Endodermal cell (in vitro differentiated cells): Measurements from ENCODE around the gene APMAP. TPM values are rescaled to one million over a fixed set of nuclear protein-coding genes. Genes with fewer than 3 reads are reported as not detected.
A peak's percentile ranks its signal among the peaks of the same experiment; 100 is the strongest.

Source experiments
- DNase-seq: peaks from one replicate; pipeline ENCODE4 v3.0.0-alpha.2; 2017
- H3K27ac ChIP-seq: 2 replicates; pipeline ENCODE4 v1.5.1; 2013; ENCODE audit warnings: mild to moderate bottlenecking, low read depth, low read length, moderate library complexity
- H3K27me3 ChIP-seq: 2 replicates; pipeline ENCODE4 v1.6.1; 2013; ENCODE audit warnings: mild to moderate bottlenecking, low read length, moderate library complexity; ENCODE audit not compliant: insufficient read depth, control insufficient read depth, poor library complexity, severe bottlenecking
- H3K36me3 ChIP-seq: 2 replicates; pipeline ENCODE4 v1.7.0; 2013; ENCODE audit warnings: mild to moderate bottlenecking, low read length, moderate library complexity; ENCODE audit not compliant: control insufficient read depth, insufficient read depth
- H3K4me1 ChIP-seq: one replicate; pipeline ENCODE4 v1.7.0; 2013; ENCODE audit warnings: low read length; ENCODE audit not compliant: control insufficient read depth, insufficient read depth
- H3K4me3 ChIP-seq: 2 replicates; pipeline ENCODE4 v1.5.1; 2013; ENCODE audit warnings: mild to moderate bottlenecking, low read length, moderate library complexity
- H3K9ac ChIP-seq: 2 replicates; pipeline ENCODE4 v1.6.1; 2013; ENCODE audit warnings: mild to moderate bottlenecking, low read length, moderate library complexity; ENCODE audit not compliant: poor library complexity, severe bottlenecking; ENCODE audit errors: extremely low read depth
- H3K9me3 ChIP-seq: 2 replicates; pipeline ENCODE4 v1.6.1; 2013; ENCODE audit warnings: mild to moderate bottlenecking, low read length, moderate library complexity; ENCODE audit not compliant: control insufficient read depth
- H3K27ac Mint-ChIP-seq: 2 replicates; pipeline ENCODE4 v1.8.0; 2020; ENCODE audit warnings: mixed read lengths
- H3K27me3 Mint-ChIP-seq: 2 replicates; pipeline ENCODE4 v1.8.0; 2021; ENCODE audit warnings: mild to moderate bottlenecking, mixed read lengths; ENCODE audit not compliant: insufficient read depth
- H3K36me3 Mint-ChIP-seq: 2 replicates; pipeline ENCODE4 v1.8.0; 2020; ENCODE audit warnings: low read depth, mixed read lengths
- H3K4me1 Mint-ChIP-seq: 2 replicates; pipeline ENCODE4 v1.8.0; 2020; ENCODE audit warnings: mixed read lengths
- H3K4me3 Mint-ChIP-seq: 2 replicates; pipeline ENCODE4 v1.8.0; 2020; ENCODE audit warnings: mild to moderate bottlenecking, moderate library complexity, mixed read lengths
- H3K9me3 Mint-ChIP-seq: 2 replicates; pipeline ENCODE4 v1.8.0; 2020; ENCODE audit warnings: mild to moderate bottlenecking, mixed read lengths
- CTCF ChIP-seq: fragments of 200-600 bp; sonication (generic); conservative IDR thresholded peaks from 2 replicates; pipeline ENCODE4 v1.5.0; 2021; ENCODE audit warnings: antibody characterized with exemption, mild to moderate bottlenecking
- WGBS, 2 experiments: methylation state at CpG; one replicate each; pipeline versions ENCODE4 v1.1.5 to v1.1.7; 2013; ENCODE audit warnings: missing lambda C conversion rate in 2 of 2, mixed read lengths in 1 of 2; ENCODE audit not compliant: insufficient coverage in 1 of 2, insufficient read length in 1 of 2; 5-methylcytosine and 5-hydroxymethylcytosine counted together
- total RNA-seq, 2 donors: library from RNA; stranded (reverse); fragmentation: NEBNext Ultra II Directional in 1 of 2; extraction: Animal tissue kit (Norgen Biotek cat#: 25700) in 1 of 2; gene quantifications; 2 replicates in 1 of 2; 3 replicates in 1 of 2; pipeline ENCODE4 v1.2.1, GENCODE V29; 2021

APMAP gene
- total RNA-seq, 2 donors from 2014 or later, result 60.2 to 65.6 TPM

- Histone ChIP-seq H3K27me3 (no peaks in the 10 kb centered on the region), H3K27ac (no peak overlapping the region), H3K4me1 (no peaks in the 10 kb centered on the region), H3K4me3 (no peak overlapping the region), H3K36me3 (peaks cover 54% of the 10 kb centered on the region), H3K9me3 (no peaks in the 10 kb centered on the region), H3K9ac (no peak overlapping the region)
- Mint-ChIP-seq H3K4me3 (no peak overlapping the region), H3K27ac (no peak overlapping the region), H3K36me3 (peaks cover 67% of the 10 kb centered on the region), H3K9me3 (no peaks in the 10 kb centered on the region), H3K4me1 (no peaks in the 10 kb centered on the region), H3K27me3 (no peaks in the 10 kb centered on the region)
- peak; percentile 11 for DNase-seq
- 95 to 97% methylated on average over 3 to 5 of the region's 5 CpGs for WGBS, 2 experiments
- TF ChIP-seq CTCF, result no peak
Observed at GRCh38 chr20:24968278-24968800, 24.2 kb downstream of the APMAP start.

GRCh38 chr20:24966317-24967012, 26.1 kb downstream of the APMAP start:
- DNase-seq, result peak; percentile 8
- Mint-ChIP-seq H3K27me3 (no peaks in the 10 kb centered on the region), H3K4me1 (peaks cover 8% of the 10 kb centered on the region), H3K4me3 (no peak overlapping the region), H3K27ac (no peak overlapping the region), H3K9me3 (no peaks in the 10 kb centered on the region), H3K36me3 (peaks cover 69% of the 10 kb centered on the region)
- Histone ChIP-seq H3K4me1 (no peaks in the 10 kb centered on the region), H3K4me3 (no peak overlapping the region), H3K9me3 (no peaks in the 10 kb centered on the region), H3K27me3 (no peaks in the 10 kb centered on the region), H3K9ac (no peak overlapping the region), H3K27ac (no peak overlapping the region), H3K36me3 (peaks cover 54% of the 10 kb centered on the region)
- TF ChIP-seq CTCF, result no peak
- WGBS, 2 experiments, result 93 to 94% methylated on average over 10 to 15 of the region's 15 CpGs

GRCh38 chr20:24965065-24965919, 27.3 kb downstream of the APMAP start:
- Mint-ChIP-seq H3K4me3 (no peak overlapping the region), H3K4me1 (peaks cover 16% of the 10 kb centered on the region), H3K27me3 (no peaks in the 10 kb centered on the region), H3K9me3 (no peaks in the 10 kb centered on the region), H3K27ac (no peak overlapping the region), H3K36me3 (peaks cover 70% of the 10 kb centered on the region)
- Histone ChIP-seq H3K4me3 (no peak overlapping the region), H3K27ac (peak overlapping the region; percentile 22), H3K9ac (no peak overlapping the region), H3K9me3 (no peaks in the 10 kb centered on the region), H3K36me3 (peaks cover 49% of the 10 kb centered on the region), H3K27me3 (no peaks in the 10 kb centered on the region), H3K4me1 (no peaks in the 10 kb centered on the region)
- TF ChIP-seq CTCF, result no peak
- DNase-seq, result peak; percentile 29
- 91% methylated on average over 5 to 7 of the region's 7 CpGs for WGBS, 2 experiments
